GM18858 (cell line): ENCODE data around the gene MOCS2.

Experiments used
- ATAC-seq: cut with Tn5 transposase; IDR thresholded peaks from one replicate; pipeline ENCODE4 v1.9.1; 2021; ENCODE audit not compliant: unreplicated experiment

The MOCS2 gene

DNA sequence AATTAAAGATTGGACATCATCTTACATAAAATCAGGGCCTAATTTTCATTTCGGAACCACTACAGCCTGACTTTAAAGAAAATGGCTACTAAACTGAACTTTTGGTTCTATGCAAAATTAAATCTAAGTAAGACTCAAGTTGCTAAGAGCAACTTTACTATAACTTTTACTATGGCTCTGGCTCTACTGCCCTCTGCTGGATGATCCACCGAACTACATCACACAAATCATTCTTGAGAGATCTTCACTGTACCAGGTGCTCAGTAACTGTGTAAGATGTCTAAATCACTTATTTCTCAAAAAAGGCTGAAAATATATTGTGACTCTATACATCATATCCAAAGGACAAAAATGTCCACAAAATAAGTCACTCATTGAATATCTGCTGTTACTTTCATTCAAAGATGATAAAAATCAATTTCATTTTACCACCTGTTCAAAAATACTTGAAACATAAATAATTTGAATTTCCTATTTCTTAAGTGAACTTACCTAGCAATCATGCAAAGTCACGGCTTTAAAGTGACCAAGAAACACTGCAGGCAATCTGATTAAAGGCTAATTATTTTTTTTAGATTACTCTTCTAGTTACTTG lies 13.5 kb downstream of the MOCS2 start:
- peak; percentile 89 for ATAC-seq

DNA sequence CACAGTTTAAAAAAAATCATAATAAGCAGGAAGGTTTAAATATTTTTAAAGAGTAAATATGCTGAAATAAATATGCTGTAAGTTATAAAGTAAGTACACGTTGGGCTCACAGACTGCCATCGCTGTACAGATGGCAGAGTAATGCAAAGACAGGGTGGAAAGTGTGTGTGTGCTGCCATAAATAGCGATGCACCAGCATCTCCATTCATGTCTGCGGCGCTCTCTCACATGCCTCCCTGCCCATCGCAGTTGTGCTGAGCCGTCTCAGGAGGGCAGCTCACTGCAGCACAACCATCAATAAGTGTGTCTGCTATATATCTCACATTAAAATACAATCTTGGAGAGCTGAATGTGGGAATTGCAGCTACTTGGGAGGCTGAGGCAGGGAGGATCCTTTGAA lies 14.3 kb downstream of the MOCS2 start:
- ATAC-seq: no peak

DNA sequence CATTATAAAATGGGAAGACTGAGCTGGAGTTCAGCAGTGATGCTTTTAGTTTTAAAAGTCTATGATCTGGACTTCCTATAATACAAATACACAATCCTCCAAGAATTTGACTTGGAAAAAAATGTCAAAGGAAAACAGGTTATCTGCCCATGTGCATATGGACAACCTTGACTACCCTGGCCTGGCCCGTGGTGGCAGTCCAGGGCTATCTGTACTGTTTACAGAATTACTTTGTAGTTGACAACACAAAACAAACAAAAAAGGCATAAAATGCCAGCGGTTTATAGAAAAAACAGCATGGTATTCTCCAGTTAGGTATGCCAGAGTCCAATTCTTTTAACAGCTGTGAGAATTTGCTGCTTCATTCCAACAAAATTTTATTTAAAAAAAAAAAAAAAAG lies 17.3 kb downstream of the MOCS2 start:
- no peak for ATAC-seq

DNA sequence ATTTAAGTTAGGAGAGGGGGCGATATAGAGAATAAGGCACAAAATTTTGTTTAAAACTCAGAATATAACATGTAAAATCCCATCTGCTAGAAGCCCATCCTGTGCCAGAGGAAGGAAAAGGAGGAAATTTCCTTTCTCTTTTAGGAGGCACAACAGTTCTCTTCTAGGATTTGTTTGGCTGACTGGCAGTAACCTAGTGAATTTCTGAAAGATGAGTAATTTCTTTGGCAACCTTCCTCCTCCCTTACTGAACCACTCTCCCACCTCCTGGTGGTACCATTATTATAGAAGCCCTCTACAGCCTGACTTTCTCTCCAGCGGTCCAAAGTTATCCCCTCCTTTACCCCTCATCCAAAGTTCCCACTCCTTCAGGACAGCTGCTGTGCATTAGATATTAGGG lies 18.3 kb downstream of the MOCS2 start:
- no peak for ATAC-seq

DNA sequence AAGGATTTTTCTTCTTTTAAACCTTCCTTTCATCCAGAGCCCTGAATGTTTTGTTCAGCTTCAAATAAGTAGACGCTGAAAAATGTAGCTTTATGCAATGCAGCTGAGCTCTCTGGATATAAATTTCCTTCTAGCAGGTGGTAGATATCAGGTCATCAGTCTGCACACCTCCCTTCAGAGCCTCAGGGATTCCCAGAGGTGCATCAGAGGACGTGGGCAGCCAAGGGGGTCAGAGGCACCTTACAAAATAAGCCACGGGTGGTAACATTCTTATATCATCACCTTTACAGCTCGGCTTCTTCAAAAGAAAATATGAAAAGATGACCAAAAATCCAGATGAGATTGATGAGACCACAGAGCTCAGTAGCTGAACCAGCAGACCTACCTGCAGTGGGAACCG lies 19.3 kb downstream of the MOCS2 start:
- ATAC-seq: no peak

DNA sequence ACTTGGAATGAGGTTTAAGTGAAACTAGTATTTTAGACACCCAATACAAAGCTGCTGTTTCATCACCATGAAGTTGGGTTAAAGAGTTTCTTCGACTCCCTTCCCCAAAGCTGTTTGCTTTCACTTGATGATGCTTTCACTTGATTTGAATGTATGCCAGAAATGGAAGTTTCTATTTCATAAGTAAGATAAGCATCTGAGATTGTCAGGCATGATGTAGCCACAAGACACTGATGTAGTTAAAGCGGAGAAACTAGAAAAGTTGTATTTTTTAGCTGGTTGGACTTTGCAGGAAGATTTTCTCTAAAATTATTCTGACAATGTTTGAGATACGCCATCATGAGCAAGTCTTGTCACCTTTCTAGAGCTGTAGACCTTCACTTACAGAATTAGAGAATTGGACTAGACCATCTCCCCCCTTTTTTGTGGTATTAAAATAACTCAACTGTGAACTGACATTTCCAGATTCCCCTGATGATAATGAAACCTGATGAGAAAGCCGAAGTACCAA lies 20.0 kb downstream of the MOCS2 start:
- ATAC-seq: peak; percentile 87

DNA sequence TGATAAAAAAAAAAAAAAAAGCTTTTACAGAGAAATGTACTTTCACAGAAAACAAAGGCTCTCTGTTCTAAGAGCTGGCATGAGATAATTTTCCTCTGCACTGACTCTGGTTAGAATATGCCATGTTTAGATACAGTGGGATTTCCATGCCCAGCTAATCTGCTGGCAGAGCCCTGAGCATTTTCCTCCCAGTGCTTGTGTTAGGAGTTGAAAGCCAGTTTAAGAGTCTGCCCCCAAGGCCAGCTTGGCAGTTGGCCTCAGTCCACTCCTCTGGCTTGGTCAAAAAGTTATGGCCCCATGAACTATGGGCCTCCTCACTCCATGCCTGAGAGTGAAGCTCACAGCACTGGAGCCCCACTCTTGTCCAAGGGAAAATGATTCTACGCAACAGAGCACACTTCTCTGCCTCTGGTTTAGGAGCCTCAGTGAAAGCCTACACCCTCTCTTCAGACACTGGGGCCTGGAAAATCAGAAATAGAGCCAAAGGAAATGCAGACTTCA lies 21.9 kb downstream of the MOCS2 start:
- ATAC-seq: no peak

DNA sequence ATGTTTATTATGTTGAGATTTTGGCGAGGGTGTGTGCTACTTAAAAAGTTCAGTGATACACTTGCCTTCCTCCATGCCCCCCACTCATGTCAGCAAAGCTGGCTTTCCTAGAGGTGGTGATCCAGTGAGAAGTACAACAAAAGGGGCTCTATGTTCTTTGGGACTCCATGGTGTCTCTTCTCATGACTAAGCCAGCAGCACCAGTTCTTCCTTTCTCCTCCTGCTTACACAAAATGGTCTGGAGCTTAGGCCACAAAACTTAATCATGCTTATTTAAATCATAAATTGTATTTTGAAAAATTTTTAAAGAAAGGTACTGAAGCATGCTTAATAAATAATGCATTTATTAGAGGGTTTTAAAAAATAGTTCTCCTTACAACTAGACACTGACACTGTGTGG lies 22.4 kb downstream of the MOCS2 start:
- ATAC-seq: no peak

DNA sequence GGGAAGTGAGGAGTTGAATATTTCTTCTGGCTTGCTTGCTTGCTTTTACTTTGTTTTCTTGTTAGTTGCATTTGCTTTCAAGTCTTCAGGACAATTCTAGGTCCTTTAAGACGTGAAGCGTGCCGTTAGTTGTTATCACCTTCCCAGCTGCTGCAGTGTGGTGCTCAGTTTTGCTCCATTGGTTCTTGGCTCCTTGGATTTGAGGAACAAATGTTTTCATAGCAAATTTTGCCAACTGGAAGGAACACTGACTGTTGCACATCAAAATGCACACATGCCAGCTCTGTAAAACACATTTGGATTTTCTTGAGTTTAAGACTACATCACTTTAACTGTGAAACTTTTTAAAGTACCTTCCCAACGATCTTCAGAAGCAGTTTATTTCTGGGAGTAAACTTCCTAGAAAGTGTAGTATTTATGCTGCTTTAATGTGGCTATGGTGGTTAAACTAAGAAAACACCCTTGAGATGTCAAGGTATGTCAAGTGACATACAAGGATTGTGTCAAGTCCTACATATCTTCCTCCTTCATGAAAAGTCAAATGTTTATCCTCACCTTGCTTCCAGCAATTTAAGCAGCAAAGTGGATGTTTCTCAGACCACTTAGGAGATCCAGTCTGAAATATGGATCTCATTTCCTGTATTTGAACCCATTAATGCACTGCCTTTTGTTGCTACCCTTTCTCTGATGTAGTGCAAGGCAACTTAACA lies 24.9 kb downstream of the MOCS2 start:
- ATAC-seq: no peak

DNA sequence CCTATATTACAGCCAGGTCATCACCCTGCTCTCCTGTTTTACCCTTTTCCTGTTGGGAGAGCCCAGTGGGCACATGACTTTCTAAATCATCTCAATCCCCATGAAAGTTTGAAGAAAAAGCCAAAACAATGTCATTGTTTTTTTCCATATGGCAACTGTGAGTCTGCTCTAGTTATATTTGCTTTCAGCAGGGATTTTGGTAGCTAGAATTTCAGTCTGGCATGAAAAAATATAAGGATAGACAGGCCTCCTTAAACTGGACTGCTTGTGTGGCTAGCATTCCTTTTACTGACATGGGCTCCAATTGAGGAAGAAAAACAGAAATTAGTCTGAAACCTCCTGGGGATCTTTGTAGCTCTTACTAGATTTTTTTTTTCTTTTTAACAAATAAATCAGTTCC lies 25.6 kb downstream of the MOCS2 start:
- no peak for ATAC-seq

DNA sequence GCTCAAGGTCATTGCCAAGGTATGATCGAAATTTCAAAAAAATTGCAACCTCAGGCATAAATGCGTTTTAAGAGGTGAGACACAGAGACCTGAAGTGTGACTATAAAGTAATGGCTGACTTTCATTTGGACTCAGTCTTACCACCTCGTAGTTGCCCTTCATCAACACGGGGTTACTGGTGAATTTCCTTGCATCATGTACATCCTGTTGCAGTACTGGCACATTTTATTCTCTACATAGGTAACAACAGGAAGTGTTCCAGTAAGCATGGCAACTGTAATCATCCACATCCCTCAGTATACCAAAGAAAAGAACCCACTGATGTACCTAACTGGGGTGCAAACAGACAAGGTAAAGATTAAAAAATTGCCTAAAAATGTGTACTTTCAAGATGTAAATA lies 29.3 kb downstream of the MOCS2 start:
- no peak for ATAC-seq

DNA sequence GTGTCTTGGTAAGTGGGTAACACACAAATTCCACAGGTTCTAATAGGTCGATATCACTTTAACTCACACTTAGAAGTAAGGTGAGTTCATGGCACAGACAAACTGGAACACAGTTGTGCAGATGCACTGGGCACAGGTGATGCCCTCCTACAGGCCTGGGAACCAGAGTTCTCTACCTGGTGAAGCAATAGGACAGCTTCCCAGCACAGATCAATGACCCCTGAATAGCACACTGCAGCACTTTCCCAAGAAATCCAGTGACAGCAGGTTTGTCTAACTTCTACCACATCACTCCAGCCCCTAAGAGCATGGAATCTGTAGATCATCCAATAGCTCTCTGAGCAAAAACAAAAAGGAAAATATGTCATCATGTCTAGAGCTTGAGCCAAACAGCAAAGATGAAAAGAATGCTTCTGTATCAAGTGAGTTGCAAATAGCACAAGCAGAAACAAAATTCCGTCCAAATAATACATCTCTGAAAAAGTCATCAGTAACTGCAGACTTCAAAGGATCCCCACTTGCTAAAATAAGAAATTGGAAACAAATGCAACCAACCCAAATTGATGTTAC lies 33.5 kb downstream of the MOCS2 start:
- no peak for ATAC-seq

DNA sequence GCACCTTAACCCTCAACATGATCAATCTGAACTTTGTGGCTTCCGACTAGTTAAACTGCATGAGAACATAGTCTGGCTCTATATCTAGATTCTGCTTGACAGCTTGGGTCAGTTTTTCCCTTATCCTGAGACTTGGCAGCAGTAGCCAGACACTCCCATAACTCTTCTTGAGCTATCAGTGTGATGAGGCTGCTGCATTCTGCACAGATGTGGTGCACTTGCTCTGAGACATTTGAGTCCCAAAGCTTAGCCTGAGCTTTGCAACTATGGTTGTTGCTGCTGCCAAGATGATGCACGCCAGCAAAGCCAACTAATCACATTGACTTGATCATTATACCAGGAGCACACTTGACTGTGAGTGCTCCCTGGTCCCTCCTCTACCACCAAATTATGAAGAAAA lies 36.2 kb downstream of the MOCS2 start:
- ATAC-seq: no peak

DNA sequence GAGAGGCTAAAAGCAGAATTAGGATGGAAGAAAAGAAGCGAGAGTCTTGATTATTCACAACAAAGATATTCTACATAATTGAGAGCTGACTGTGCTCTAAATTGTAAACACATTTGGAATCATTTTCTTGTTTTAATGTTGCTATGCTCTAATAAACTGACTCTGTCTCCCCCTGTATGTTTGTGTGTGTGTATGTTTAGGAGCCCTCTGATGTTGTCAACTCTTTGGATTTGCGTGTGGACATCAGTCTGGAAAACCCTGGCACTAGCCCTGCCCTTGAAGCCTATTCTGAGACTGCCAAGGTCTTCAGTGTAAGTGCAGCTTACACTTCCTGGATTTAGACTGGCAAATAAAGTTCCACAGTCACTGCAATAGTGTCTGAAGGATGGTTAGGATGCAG lies 37.8 kb downstream of the MOCS2 start:
- no peak for ATAC-seq

DNA sequence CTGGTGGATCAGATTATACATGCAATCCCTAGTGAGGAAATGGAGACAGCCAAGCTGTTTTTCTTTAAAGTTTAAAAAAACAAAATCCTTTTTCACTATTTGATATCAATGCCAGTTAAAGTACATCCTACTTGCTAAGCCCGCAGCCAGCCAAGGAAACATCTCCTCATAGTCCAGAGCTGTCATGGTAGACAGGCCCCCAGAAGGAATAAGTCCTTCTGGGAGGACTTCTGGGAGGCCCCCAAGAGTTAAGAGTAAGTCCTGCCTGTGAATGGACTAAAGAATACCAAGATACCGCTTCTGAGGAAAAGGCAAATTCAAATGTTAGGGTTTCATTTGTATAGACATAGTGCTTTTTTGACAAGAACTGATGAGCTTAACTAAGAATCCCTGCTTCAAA lies 38.3 kb downstream of the MOCS2 start:
- ATAC-seq: no peak

DNA sequence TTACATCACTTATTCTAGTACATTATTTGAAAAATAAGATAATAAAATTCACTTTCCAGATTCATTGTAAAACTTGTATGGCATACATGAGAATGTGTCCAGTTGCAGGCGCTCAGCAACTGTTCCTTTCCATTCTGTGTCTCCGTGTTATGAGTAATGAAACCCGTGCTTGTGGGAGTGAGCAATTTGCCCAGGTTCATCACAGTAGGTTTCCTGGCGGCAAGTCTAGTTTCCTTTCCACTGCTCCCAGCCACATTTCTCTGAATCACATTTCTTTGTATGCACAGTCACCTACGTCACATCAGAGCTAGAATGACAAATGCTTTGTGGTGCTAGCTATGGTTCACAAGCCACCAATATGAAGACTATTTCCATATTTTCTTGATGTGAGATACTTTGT lies 39.9 kb downstream of the MOCS2 start:
- ATAC-seq: no peak

DNA sequence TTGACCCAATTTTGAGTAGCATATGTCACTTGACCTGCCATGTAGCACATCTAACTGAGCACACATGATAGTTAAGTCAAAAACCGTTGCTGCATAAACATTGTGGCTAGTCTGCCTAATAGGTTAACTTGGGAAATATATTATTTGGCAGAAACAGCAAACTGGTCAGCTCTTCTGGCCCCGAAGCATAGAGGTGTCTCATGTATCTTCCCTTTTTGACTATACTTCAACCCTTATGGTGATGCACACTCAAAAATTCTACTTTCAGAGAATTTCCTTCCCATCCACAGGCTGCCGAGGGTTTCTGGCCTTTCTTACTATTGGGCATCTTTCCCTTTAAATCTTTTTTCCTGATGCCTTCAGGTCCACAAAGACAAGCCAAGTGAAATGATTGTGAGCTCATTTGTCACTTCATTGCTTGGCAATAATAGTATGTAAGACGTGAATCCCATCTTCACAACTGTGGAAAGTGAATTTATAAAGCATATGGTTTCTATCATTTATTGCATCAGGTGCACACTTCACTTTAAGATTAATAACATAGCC lies 41.2 kb downstream of the MOCS2 start:
- ATAC-seq: no peak

DNA sequence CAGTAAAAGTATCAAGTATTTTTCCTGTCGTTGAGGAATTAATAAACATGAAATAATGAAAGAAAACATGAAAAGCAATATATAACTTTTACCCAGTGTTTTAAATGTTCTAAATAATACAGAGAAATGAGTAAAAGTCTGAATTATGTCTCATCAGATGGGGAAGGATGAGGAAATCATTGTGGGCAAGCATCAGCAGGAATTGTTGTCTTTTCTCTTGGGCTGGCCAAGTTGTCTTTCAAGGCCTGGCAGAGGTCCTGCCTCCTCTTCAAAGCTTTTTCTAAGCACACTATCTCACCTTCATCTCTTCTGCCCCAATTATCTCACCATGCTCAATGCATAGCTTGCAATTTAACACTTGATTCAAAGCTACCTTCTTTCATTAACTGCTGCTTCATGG lies 41.9 kb downstream of the MOCS2 start:
- no peak for ATAC-seq

DNA sequence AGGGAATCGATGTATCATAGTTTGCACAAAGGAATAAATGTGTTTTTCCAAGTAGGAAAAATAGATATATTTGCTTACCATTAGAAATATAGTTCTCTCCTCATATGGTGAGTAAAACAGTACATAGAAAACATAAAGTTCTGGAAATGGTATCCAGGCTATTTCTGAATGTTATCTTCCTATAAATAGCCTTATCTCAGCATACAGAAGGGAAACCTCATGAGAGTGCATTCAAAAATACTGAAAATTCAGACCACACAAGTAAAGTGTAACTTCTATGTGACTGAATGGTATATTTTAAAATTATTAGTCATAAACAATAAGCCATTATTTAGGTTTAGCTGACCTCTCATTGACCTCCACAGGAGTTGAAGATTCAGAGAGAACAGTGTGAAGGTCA lies 43.5 kb downstream of the MOCS2 start:
- ATAC-seq: no peak

DNA sequence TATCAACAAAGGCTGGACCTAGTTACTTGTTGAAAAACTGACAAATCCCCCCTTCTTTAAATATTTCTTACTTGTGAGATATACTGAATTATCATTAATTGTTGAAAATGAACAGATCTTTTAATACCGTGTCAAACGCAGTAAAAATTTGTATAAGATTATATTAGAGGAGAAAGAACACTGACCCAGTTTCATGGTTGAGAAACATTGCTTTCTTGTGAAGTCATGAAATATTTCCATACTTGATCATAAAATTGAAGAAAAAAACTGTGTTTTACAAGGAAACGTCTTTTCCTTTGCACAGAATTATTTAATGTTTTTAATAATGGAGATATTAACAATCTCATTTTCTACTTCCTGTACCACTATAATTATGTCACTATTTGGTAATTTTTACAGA lies 45.8 kb downstream of the MOCS2 start:
- ATAC-seq: no peak

DNA sequence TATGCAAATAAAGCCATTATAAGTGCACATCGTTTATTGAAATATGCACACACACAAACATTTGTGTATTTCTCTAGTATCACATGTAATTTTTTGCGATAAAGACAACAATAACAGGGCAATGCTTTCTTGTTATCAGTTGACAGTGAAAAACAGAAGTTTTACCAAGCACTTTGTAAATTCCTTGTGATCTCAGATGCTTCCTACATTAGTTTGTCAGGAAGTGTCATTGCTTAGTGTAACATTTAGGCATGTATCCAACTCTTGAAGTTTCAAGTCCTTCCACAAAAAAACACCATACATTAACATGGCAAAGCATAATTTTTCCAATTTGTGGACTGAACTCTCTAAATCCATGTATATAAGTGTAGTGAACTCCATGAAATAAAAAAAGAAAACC lies 46.4 kb downstream of the MOCS2 start:
- no peak for ATAC-seq

DNA sequence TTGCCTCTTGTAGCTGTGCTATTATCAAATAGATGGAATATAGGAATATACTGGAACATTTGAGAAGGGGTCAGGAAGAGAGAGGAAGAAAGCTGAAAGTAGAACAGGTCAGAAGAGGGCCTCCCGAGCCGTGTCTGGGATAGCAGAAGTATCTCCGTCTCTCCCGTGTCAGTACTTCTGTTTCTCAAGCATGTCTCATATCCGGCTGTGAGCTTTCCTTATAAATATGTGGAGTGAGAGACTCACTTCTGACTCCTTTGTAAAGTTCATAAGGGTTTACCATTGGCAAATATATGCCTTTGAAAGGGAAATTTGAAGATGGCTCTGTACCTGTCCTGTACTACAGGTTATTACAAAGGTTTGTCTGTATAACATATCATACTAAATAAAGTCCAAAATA lies 50.3 kb downstream of the MOCS2 start:
- ATAC-seq: no peak
